Ammon's horn (tissue), 1 donor: ENCODE results near the gene SNRNP48.

Experiments used
- DNase-seq: peaks from one replicate; pipeline ENCODE4 v3.0.0-alpha.2; 2016; ENCODE audit warnings: low spot score

SNRNP48 gene

GRCh38 chr6:7644417-7644816 lies 54.4 kb downstream of the SNRNP48 start:
- DNase-seq: no peak

GRCh38 chr6:7646394-7646793 lies 56.4 kb downstream of the SNRNP48 start:
- no peak for DNase-seq

GRCh38 chr6:7647504-7647903 lies 57.5 kb downstream of the SNRNP48 start:
- DNase-seq: no peak

- DNase-seq: no peak
Measured at GRCh38 chr6:7649037-7649810, 59.2 kb downstream of the SNRNP48 start.

GRCh38 chr6:7650878-7651277 lies 60.9 kb downstream of the SNRNP48 start:
- DNase-seq: no peak

GRCh38 chr6:7652957-7653356 lies 63.0 kb downstream of the SNRNP48 start:
- DNase-seq: no peak

GRCh38 chr6:7656355-7656754 lies 66.4 kb downstream of the SNRNP48 start:
- DNase-seq: no peak

GRCh38 chr6:7658543-7658942 lies 68.5 kb downstream of the SNRNP48 start:
- no peak for DNase-seq

GRCh38 chr6:7661364-7661763 lies 71.4 kb downstream of the SNRNP48 start:
- no peak for DNase-seq
